NCI-H1105 (cell line): ENCODE data around the gene FNDC3B.
"Not testable (repeated sequence)": the region's sequence is repeated elsewhere in the genome, so short reads cannot be mapped to it uniquely, and the experiment has no call there.

Experiments used
- DNase-seq: peaks from one replicate; lab custom pipeline; 2025; lab: John Stamatoyannopoulos, UW

The FNDC3B gene

DNA sequence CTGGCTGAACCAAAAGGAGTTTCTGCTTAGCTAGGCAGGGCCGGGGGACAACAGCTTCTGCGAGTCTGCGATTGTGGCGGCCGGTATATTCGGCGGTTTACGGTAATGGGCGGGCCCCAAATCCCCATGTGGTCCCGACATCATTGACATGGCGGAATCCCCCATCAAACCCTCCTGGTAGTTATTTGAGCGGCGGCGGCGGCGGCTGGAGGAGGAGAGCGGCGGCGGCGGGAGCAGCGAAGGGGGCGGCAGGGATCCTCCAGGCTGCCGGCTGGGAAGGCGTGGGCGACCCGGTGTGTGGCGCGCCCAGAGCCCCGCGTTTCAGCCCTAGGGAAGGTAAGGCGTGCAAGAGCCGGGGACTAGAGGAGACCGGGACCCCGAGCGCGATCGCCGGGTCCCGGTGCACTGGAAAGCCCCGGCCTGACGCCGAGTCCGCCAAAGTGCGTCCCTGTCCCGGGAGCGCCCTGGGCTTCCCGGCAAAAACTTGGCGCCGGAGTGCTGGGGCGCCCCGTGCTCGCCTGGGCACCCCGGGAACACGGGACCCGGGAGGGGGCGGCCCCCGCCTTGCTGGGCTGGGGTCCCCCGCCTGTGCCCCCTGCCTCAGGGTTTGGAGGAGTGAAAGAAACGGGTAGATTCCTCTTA is at the start of gene FNDC3B:
Gene FNDC3B (plus strand): TSS at position 143 of the 642 bp plus-strand sequence. CDS start 72,902 bp downstream, outside the sequence.
- peak; percentile 97 for DNase-seq

DNA sequence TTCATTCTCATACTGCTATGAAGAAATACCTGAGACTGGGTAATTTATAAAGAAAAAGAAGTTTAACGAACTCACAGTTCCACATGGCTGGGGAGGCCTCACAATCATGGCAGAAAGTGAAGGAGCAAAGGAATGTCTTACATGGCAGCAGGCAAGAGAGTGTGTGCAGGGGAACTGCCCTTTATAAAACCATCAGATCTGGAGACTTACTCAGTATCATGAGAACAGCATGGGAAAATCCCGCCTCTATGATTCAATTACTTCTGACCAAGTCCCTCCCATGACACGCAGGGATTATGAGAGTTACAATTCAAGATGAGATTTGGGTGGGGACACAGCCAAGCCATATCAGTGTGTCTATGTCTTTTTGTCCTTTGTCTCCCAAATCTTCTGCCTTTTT is 49.1 kb upstream of the FNDC3B start:
- DNase-seq, result not testable (repeated sequence)

DNA sequence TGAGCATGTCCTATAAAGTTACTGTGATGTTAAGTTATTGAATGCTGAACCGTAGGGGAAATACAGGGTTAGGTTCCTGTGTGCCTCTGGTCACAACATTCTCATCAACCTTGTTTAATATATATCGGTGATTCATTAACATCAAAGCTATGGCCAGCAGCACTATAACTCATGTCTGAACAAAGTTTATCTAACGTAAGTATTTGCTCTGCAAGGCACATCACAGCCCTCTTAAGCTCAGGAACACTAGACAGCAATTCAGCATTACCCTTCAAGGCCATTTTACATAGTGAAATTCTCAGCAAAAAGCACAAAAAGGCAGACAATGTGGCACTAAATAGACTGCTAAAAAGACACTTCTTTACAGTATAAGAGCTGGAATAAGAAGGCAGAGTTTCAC is 48.2 kb upstream of the FNDC3B start:
- DNase-seq, result no peak

DNA sequence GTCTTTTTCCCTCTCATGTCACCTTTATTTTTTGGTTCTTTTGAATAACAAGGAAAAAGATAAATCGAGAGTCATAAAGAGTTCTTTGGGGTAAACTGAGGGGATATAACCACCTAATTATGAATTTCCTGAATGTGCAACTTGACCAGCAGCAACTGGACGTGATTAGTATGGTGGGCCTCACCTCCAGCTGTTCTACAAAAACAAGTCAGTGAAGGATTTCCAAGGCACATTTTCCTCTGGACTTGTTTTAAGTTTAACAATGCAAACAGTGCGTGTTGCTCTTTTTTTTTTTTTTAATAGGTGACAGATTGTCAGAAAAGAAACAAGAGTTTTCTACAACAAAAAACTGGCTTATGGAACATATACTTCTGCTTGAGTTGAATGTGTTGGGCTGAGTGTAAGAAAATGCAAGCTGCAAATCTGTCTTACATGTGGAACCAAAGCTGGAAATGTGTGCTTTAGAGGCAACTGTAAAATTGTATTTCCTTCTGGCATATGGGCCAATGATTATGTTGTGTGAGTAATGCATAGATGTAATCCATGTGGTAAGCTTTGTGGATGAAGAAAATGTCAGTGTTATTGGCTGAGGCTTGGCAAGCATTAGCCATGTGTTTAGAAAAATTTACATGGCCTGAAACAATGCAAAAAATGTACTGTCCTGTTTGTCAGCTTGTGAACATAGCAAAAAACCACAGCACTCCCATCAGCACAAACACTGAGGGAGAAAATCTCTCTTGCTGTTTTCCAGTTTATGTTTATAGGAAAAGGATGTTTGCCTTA is 44.5 kb upstream of the FNDC3B start:
- no peak for DNase-seq

DNA sequence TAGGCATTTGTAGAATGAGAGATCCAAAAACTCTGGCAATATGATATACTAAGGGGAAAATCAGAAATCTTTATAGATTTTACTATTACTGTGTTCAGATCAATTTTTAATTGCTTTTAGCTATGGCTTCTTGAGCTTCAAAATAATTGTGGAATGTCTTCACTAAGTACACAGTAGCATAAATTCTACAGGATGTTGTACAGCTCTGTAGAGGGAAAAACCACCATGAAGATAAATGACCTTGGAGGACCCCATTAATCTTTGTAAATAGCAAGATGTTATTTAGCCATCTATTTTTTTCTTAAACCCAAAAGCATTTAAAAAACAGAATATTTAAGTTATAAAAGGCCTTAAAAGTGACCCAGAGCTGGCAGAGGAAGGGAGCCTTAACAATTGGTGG is 43.9 kb upstream of the FNDC3B start:
- DNase-seq, result no peak

DNA sequence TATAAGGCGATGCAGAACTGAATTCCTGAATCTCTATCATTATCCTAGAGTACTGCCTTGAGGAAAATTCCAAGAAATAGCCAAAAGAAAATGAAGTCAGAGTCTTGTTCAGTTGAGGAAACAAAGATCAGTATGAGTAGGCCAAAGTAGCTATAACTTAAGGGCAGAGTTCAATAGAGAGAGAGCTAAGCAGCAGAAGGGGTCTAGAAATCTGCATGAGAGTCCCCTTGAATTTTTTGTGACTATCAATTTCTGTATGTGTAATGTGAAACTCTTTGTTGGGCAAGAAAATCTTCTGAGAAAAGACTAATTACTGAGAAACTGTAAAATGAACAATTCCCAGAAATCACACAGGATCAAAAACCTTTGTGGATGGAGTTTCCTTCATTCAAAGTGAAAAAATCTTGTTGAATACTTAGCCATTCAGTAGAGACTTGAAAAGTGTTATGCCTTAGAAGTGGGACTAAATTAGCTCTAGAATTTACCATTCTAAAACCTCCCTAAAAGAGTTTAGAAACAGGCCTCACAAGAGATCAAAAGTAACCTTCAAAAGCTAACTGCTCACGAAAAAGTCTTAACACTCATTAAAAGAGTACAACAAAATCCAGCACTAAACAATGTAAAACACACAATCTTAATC is 43.1 kb upstream of the FNDC3B start:
- DNase-seq, result no peak

DNA sequence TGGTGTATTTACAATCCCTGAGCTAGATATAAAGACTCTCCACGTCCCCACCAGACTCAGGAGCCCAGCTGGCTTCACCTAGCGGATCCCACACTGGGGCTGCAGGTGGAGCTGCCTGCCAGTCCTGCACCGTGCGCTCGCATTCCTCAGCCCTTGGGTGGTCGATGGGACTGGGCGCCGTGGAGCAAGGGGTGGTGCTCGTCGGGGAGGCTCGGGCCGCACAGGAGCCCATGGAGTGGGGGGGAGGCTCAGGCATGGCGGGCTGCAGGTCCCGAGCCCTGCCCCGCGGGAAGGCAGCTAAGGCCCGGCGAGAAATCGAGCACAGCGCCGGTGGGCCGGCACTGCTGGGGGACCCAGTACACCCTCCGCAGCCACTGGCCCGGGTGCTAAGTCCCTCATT is 40.6 kb upstream of the FNDC3B start:
- DNase-seq, result not testable (repeated sequence)

DNA sequence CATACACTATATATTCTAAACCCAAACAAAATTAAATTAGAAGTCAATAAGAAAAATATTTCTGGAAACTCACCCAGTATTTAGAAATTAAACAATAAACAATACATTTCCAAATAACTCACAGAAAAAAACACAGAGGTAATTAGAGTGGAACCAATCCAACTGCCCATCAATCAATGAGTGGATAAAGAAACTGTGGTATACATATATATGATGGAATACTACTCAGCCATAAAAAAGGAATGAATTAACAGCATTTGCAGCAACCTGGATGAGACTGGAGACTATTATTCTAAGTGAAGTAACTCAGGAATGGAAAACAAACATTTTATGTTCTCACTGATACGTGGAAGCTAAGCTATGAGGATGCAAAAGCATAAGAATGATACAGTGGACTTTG is 37.8 kb upstream of the FNDC3B start:
- not testable (repeated sequence) for DNase-seq

DNA sequence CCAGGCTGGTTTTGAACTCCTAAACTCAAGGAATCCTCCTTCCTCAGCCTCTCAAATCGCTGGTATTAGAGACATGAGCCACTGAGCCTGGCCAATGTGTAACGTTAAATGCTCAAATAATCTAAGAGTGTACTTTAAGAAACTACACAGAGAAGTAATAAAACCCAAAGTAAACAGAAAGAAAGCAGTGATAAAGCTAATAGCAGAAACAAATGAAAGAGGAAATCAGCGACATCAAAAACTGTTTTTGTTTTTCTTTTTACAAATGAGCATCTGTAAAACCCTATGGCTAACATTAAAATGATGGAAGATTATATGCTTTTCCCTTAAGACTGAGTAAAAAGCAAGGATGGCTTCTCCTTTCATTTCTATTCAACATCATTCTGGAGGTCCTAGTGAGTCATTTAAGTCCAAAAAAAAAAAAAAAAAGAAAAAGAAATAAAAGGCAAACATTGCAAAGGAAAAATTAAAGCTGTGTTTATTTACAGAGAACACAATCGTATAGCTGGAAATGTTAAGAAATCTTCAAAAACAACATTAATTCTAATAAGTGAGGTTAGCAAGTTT is 36.8 kb upstream of the FNDC3B start:
- no peak for DNase-seq

DNA sequence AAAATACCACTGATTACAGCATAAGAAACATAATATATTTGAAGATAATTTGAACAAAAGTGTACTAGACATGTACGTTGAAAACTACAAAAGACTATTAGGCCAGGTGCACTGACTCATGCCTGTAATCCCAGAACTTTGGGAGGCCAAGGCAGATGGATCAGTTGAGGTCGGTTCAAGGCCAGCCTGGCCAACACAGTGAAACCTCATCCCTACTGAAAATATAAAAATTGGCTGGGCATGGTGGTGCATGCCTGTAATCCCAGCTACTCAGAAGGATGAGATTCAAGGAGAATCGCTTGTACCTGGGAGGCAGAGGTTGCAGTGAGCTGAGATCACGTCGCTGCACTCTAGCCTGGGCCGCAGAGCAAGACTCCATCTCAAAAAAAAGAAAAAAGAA is 36.2 kb upstream of the FNDC3B start:
- no peak for DNase-seq

DNA sequence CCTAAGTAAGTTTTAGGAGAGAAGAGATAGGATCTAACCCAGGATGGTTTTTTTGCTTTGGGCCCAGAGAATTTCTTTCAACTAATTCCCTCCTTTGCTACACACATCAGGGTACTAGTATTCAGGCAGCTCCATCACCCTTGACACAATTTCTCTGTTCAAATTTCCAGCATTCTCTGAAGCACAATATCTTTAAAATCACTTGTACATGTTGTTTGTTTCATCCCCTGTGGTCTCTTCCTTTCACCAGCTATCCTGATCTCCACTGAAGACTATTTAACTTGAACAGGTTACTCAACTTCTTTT is 32.4 kb upstream of the FNDC3B start:
- no peak for DNase-seq

DNA sequence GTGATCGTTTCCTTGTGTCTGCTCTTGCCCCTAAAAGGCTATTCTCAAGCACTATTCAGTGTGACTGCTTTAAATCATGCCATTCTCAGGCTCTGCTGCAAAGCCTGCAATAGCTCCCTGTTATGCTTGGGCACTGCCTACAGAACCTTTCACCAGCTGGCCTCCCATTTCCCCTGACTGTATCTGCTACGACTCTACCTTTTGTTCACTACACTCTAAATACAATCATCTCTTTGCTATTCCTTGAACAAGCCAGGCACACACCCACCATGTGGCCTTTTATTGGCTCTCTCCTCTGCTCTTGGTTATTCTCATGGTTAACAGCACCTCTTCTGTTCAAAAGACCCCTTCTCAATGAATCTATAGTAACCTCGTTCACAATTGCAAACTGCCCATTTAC is 29.6 kb upstream of the FNDC3B start:
- no peak for DNase-seq

DNA sequence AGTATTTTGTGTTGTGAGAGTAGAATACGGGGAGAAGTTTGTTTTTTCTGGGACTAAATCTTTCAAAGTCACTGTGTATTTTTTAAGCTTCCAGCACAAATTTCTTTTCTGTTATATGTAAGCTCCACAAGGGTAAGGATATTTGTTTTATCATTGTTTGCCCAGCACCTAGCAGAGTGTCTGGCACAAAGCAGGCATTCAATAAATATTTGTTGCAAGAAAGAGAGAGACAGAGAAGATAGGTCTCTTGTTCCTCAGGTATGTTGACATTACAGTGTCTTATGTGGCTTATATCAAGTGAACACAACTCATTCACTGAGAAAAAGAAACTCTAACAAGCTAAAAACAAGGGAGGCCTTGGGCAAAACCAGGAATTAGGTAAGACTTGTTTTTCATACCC is 26.6 kb upstream of the FNDC3B start:
- DNase-seq, result no peak

DNA sequence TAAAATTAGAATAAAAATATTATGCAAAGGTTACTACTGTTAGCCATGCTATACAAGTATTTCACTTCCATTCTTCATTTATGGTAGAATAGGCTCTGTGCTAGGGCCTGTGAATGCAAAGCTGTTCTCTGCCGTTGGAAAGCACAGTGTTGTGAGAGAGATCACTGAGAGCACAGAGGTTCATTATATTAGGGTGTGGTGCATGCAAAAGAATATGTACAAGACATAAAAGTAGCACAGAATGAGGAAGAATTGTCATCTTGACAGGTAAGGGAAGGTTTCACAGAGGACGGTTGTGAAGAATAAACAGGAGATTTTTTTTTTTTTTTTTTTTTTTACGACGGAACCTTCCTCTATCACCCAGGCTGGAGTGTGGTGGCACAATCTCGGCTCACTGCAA is 25.2 kb upstream of the FNDC3B start:
- no peak for DNase-seq

DNA sequence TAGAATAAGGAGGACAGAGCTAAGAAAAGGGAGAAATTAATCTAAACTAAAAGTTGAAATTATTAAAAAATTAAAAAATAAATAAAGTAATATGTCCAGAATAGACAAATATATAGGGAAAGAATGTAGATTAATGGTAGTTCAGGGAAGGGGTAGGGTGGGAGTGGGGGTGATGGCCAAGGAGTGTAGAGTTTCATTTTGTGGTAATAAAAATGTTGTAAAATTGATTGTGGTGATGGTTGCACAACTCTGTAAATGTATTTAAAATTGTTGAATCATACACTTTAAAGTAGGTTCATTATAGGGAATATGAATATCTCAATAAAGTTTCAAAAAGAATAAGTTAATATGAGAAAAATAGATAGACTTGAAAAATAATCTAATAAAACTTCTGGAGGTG is 21.0 kb upstream of the FNDC3B start:
- no peak for DNase-seq

DNA sequence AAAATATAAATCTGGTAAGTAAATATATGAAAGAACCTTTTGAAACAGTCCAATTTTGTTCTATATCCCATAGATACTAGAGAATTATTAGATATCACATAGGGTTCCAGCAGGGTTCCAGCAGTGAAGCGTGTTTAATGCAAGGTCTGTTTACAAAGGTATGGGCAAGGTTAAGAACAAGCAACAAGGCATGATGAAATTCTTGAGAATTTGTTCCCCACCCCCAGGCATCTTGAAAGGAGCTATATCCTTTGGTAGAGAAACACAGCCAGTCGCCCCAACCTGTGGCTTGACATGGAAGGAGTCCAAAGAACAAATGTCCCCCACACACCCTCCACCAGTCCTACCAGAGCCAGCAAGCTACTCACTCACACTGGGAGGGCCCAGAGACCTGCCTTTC is 18.6 kb upstream of the FNDC3B start:
- no peak for DNase-seq

DNA sequence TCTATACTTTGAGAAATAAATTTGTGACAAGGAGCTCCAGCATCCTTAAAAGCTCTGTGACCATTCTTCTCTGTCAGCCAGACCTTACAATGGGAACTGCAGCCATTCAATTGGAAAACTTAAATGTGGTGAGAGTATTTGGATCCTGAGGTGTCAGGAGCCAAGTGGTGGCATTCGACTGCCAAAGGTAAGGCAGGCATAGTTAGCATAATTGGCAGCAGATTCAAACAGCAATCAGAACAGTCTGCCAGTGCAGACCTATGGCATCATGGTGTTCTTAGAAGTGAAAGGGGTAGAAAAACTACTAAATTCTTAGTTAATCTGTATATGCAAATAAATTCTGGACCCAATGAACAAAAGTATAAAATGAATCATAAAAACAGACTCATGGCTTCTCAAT is 18.2 kb upstream of the FNDC3B start:
- DNase-seq, result no peak

DNA sequence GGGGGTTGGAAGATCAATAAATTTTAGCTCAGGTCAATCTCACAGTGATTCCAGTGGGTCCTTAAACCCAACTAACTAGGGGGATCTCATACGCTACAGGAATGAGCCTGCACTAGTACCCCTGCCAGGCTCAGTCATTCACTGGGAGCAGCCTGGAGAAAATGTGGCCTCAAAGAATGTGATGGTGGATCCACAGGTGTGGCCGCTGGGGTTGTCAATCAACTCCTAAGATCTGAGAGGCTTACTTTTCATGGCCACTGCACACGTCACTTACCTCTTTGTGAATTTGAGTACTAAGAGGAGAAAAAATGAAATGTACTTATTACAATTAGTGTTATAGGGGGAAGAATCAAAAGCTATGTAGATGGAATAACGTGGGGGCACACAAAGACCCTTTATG is 17.5 kb upstream of the FNDC3B start:
- DNase-seq, result no peak

DNA sequence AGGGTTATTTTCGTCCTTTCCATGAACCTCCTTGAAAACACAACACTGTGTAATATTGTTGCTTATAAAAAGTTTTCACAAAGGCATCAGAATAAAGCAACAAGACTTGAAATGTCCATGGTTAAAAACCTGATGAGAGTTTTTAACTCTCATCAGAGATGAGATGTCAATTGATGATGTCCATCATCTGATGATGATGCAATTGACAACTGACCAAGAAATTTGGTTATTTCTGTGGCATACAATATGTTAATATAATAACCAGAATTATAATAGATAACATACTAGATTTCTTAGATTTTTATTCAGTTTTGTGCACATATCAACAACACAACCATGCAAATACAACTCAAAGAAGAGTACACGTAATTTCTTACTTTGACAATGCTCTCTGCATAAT is 15.5 kb upstream of the FNDC3B start:
- no peak for DNase-seq

DNA sequence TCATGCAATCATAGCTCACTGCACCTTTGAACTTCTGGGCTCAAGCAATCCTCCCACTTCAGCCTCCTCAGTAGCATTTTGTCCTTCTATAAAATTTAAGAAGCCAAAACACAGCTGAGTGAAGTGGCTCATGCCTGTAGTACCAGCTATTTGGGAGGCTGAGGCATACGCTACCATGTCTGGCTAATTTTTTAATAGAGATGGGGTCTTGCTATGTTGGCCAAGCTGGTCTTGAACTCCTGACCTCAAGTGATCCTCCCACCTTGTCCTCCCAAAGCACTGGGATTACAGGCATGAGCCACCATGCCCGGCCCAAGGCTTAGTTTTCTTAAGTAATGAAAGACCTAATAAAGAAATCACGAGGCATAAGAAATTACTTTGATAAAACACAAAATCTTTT is 14.7 kb upstream of the FNDC3B start:
- no peak for DNase-seq

DNA sequence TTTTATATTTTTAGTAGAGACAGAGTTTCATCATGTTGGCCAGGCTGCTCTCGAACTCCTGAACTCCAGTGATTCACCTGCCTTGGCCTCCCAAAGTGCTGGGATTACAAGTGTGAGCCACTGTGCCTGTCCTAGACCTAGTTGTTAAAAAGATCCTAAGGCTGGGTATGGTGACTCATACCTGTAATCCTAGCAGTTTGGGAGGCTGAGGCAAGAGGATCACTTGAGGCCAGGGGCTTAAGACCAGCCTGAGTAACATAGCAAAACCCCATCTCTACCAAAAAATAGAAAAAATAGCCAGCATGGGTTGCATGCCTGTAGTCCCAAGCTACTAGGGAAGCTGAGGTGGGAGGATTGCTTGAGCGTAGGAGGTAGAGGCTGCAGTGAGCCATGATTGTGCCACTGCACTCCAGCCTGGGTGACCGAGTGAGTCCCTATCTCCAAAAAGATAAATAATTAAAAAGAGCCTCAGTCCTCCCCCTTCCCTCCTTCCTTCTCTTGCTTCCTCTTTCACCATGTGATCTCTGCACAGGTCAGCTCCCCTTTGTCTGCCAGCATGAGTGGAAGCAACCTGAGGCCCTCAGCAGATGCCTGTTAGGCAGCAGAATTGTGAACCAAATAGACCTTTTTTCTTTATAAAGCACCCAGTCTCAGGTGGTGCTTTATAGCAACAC is 9.8 kb upstream of the FNDC3B start:
- no peak for DNase-seq

DNA sequence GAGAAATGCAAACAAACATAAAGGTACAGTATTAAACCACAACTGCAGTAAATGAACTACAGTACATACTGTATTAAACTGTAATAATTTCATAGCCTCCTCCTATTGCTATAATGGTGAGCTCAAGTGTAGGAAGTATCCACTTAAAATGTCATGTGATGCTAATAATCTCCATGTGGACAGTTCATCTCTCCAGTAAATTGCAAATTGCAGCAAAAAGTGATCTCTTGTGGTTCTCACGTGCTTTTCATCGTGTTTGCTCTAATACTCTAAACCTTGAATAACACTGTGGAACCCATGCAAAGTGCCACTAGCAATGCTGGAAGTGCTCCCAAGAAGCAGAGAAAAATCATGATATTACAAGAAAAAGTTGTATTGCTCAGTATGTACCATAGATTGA is 9.2 kb upstream of the FNDC3B start:
- no peak for DNase-seq

DNA sequence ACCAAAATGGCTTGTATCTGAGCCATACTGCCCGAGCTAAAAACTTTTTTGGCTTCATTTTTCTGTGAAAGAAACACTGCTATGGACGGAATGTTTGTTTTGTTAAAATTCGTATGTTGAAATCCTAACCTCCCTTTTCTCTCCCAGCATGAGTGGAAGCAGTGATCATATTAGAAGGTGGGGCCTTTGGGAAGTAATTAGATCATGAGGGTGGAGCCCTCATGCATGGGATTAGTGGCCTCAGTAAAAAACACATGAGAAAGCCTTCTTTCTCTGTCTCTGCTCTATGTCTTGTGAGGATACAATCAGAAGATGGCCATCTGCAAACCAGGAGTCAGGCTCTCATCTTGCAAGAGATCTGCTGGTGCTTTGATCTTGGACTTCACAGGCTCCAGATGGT is 7.4 kb upstream of the FNDC3B start:
- DNase-seq, result no peak
